ENCODE measurements around the gene NTM. TPM values are rescaled to one million over a fixed set of nuclear protein-coding genes. Genes with fewer than 3 reads are reported as not detected.

NTM gene
- total RNA-seq, 1 experiment from 2014 or later = 16.4 TPM

DNA sequence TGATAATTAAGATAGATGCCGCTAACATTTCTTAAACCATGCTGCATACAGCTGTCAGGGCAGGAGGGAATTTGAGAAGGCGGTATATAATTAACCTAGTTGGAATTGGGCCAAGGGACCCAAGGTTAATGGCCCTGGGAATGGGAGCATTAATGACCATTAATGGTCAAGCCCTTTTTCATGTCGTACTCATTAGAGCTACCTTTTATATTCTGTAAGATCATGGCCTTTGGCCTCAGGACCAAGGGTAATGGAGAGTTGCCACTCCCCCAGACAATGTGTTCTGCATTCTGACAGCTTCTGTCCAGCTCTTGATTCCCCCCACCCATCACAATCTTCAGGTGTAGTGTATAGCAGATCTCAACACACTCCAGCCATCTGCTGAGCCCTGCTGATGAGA, 111.6 kb downstream of the NTM start:
- ChIA-PET POLR2A (interaction anchor here (0.6 kb wide), 1 partner anchor 1355 kb away, joined by 5 read pairs; no protein-coding TSS in a partner anchor), CTCF (interaction anchor here (1.2 to 2.1 kb wide), 2 partner anchors 12 to 16 kb away, joined by 6 to 9 read pairs; no protein-coding TSS in a partner anchor)
- no peak for DNase-seq (ENCODE audit: low spot score)
- peaks cover 14% of the 10 kb centered on the region for H3K4me1 Mint-ChIP-seq
- H3K36me3 Mint-ChIP-seq = no peaks in the 10 kb centered on the region
- H3K27ac Mint-ChIP-seq = no peak overlapping the region
- H3K9me3 Mint-ChIP-seq = no peaks in the 10 kb centered on the region
- TF ChIP-seq, protein P1, sequence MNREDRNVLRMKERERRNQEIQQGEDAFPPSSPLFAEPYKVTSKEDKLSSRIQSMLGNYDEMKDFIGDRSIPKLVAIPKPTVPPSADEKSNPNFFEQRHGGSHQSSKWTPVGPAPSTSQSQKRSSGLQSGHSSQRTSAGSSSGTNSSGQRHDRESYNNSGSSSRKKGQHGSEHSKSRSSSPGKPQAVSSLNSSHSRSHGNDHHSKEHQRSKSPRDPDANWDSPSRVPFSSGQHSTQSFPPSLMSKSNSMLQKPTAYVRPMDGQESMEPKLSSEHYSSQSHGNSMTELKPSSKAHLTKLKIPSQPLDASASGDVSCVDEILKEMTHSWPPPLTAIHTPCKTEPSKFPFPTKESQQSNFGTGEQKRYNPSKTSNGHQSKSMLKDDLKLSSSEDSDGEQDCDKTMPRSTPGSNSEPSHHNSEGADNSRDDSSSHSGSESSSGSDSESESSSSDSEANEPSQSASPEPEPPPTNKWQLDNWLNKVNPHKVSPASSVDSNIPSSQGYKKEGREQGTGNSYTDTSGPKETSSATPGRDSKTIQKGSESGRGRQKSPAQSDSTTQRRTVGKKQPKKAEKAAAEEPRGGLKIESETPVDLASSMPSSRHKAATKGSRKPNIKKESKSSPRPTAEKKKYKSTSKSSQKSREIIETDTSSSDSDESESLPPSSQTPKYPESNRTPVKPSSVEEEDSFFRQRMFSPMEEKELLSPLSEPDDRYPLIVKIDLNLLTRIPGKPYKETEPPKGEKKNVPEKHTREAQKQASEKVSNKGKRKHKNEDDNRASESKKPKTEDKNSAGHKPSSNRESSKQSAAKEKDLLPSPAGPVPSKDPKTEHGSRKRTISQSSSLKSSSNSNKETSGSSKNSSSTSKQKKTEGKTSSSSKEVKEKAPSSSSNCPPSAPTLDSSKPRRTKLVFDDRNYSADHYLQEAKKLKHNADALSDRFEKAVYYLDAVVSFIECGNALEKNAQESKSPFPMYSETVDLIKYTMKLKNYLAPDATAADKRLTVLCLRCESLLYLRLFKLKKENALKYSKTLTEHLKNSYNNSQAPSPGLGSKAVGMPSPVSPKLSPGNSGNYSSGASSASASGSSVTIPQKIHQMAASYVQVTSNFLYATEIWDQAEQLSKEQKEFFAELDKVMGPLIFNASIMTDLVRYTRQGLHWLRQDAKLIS (CRISPR knock-in tag; IDR thresholded peaks at IDR 0.05; ENCODE audit: borderline replicate concordance) = no peak
- TF ChIP-seq, protein P2, sequence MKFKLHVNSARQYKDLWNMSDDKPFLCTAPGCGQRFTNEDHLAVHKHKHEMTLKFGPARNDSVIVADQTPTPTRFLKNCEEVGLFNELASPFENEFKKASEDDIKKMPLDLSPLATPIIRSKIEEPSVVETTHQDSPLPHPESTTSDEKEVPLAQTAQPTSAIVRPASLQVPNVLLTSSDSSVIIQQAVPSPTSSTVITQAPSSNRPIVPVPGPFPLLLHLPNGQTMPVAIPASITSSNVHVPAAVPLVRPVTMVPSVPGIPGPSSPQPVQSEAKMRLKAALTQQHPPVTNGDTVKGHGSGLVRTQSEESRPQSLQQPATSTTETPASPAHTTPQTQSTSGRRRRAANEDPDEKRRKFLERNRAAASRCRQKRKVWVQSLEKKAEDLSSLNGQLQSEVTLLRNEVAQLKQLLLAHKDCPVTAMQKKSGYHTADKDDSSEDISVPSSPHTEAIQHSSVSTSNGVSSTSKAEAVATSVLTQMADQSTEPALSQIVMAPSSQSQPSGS (CRISPR knock-in tag; IDR thresholded peaks at IDR 0.05; ENCODE audit: borderline replicate concordance, low read depth) = no peak
- TF ChIP-seq CBFB (CRISPR knock-in tag; IDR thresholded peaks at IDR 0.05; ENCODE audit: low read depth) = no peak
- TF ChIP-seq PRRX2 (CRISPR knock-in tag; IDR thresholded peaks at IDR 0.05) = no peak
- peaks cover 6% of the 10 kb centered on the region for H3K27me3 Mint-ChIP-seq (ENCODE audit: low read depth)
- no peak for ATAC-seq
- H3K4me3 Mint-ChIP-seq = no peak overlapping the region

DNA sequence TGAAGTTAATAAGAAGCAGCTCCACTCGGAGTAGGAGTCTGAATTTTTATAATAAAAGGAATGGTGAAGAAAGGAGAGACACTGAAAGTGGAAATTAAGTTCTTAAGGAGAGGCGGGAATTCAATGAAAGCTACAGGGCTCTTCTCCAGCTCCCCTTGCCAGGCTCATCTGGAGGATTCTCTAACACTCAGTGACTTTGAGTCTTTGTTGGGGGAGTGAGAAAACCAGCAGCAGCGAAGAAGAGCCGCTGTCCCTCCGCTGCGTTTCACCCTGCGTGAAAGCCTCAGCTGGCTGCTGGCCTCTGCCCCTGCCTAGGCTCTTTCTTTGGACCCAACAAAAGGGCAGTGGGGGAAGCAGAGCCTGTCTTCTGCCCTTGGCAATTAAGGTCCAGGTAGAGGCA, 113.0 kb downstream of the NTM start:
- Mint-ChIP-seq H3K36me3 (no peaks in the 10 kb centered on the region), H3K9me3 (no peaks in the 10 kb centered on the region), H3K27ac (no peak overlapping the region), H3K4me3 (no peak overlapping the region), H3K4me1 (peaks cover 12% of the 10 kb centered on the region), H3K27me3 (ENCODE audit: low read depth) (peaks cover 6% of the 10 kb centered on the region)
- ChIA-PET POLR2A (no interaction called here), CTCF (interaction anchor here (1.0 to 1.2 kb wide), 2 partner anchors 12 to 18 kb away, joined by 3 to 11 read pairs; no protein-coding TSS in a partner anchor)
- DNase-seq (ENCODE audit: low spot score) (no peak), ATAC-seq (no peak)
- TF ChIP-seq, protein P3, sequence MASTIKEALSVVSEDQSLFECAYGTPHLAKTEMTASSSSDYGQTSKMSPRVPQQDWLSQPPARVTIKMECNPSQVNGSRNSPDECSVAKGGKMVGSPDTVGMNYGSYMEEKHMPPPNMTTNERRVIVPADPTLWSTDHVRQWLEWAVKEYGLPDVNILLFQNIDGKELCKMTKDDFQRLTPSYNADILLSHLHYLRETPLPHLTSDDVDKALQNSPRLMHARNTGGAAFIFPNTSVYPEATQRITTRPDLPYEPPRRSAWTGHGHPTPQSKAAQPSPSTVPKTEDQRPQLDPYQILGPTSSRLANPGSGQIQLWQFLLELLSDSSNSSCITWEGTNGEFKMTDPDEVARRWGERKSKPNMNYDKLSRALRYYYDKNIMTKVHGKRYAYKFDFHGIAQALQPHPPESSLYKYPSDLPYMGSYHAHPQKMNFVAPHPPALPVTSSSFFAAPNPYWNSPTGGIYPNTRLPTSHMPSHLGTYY (CRISPR knock-in tag; IDR thresholded peaks at IDR 0.05) = no peak
- TF ChIP-seq, protein P4, sequence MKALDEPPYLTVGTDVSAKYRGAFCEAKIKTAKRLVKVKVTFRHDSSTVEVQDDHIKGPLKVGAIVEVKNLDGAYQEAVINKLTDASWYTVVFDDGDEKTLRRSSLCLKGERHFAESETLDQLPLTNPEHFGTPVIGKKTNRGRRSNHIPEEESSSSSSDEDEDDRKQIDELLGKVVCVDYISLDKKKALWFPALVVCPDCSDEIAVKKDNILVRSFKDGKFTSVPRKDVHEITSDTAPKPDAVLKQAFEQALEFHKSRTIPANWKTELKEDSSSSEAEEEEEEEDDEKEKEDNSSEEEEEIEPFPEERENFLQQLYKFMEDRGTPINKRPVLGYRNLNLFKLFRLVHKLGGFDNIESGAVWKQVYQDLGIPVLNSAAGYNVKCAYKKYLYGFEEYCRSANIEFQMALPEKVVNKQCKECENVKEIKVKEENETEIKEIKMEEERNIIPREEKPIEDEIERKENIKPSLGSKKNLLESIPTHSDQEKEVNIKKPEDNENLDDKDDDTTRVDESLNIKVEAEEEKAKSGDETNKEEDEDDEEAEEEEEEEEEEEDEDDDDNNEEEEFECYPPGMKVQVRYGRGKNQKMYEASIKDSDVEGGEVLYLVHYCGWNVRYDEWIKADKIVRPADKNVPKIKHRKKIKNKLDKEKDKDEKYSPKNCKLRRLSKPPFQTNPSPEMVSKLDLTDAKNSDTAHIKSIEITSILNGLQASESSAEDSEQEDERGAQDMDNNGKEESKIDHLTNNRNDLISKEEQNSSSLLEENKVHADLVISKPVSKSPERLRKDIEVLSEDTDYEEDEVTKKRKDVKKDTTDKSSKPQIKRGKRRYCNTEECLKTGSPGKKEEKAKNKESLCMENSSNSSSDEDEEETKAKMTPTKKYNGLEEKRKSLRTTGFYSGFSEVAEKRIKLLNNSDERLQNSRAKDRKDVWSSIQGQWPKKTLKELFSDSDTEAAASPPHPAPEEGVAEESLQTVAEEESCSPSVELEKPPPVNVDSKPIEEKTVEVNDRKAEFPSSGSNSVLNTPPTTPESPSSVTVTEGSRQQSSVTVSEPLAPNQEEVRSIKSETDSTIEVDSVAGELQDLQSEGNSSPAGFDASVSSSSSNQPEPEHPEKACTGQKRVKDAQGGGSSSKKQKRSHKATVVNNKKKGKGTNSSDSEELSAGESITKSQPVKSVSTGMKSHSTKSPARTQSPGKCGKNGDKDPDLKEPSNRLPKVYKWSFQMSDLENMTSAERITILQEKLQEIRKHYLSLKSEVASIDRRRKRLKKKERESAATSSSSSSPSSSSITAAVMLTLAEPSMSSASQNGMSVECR (CRISPR knock-in tag; IDR thresholded peaks at IDR 0.05; ENCODE audit: borderline replicate concordance) = no peak
- TF ChIP-seq CBFB (CRISPR knock-in tag; IDR thresholded peaks at IDR 0.05; ENCODE audit: low read depth) = no peak
- TF ChIP-seq HMGA2 (CRISPR knock-in tag; IDR thresholded peaks at IDR 0.05) = no peak
- TF ChIP-seq, protein P1 (CRISPR knock-in tag; IDR thresholded peaks at IDR 0.05; ENCODE audit: borderline replicate concordance) = no peak
- TF ChIP-seq, protein P5, sequence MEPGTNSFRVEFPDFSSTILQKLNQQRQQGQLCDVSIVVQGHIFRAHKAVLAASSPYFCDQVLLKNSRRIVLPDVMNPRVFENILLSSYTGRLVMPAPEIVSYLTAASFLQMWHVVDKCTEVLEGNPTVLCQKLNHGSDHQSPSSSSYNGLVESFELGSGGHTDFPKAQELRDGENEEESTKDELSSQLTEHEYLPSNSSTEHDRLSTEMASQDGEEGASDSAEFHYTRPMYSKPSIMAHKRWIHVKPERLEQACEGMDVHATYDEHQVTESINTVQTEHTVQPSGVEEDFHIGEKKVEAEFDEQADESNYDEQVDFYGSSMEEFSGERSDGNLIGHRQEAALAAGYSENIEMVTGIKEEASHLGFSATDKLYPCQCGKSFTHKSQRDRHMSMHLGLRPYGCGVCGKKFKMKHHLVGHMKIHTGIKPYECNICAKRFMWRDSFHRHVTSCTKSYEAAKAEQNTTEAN (CRISPR knock-in tag; IDR thresholded peaks at IDR 0.05) = no peak
- no peak for TF ChIP-seq SOX15 (CRISPR knock-in tag; IDR thresholded peaks at IDR 0.05)
- no peak for TF ChIP-seq GRHL2 (CRISPR knock-in tag; IDR thresholded peaks at IDR 0.05; ENCODE audit: insufficient replicate concordance, severe bottlenecking)
- no peak for TF ChIP-seq TEAD4 (CRISPR knock-in tag; IDR thresholded peaks at IDR 0.05)
- no peak for TF ChIP-seq SMAD4 (CRISPR knock-in tag; IDR thresholded peaks at IDR 0.05)
- TF ChIP-seq JUN (CRISPR knock-in tag; IDR thresholded peaks at IDR 0.05) = no peak
